IPS-NIHi11 (cell line): ENCODE results near the gene CLIP1.
A peak's percentile ranks its signal among the peaks of the same experiment; 100 is the strongest.

Experiments used
- DNase-seq: peaks from one replicate; pipeline ENCODE4 v3.0.0; 2012; ENCODE audit warnings: mixed read lengths, low spot score

Gene CLIP1

GRCh38 chr12:122355706-122356105, 66.8 kb downstream of the CLIP1 start:
- DNase-seq: no peak

- DNase-seq: no peak
Observed at GRCh38 chr12:122354958-122355641, 67.4 kb downstream of the CLIP1 start.

GRCh38 chr12:122352394-122352793, 70.1 kb downstream of the CLIP1 start:
- no peak for DNase-seq

- DNase-seq: no peak
Observed at GRCh38 chr12:122350141-122350848, 72.2 kb downstream of the CLIP1 start.

- no peak for DNase-seq
Observed at GRCh38 chr12:122349078-122349477, 73.4 kb downstream of the CLIP1 start.

- DNase-seq: no peak
Observed at GRCh38 chr12:122348505-122348904, 74.0 kb downstream of the CLIP1 start.

GRCh38 chr12:122346054-122346453, 76.4 kb downstream of the CLIP1 start:
- no peak for DNase-seq

GRCh38 chr12:122345042-122345441, 77.4 kb downstream of the CLIP1 start:
- DNase-seq: no peak

- peak; percentile 70 for DNase-seq
Observed at GRCh38 chr12:122336015-122336946, 86.2 kb downstream of the CLIP1 start.

- no peak for DNase-seq
Observed at GRCh38 chr12:122333142-122334087, 89.1 kb downstream of the CLIP1 start.

GRCh38 chr12:122327494-122328385, 94.7 kb downstream of the CLIP1 start:
- no peak for DNase-seq

GRCh38 chr12:122327014-122327413, 95.5 kb downstream of the CLIP1 start:
- DNase-seq: no peak

- no peak for DNase-seq
Observed at GRCh38 chr12:122326586-122326985, 95.9 kb downstream of the CLIP1 start.

GRCh38 chr12:122323311-122324019, 99.0 kb downstream of the CLIP1 start:
- DNase-seq: no peak

GRCh38 chr12:122322501-122322900, 100.0 kb downstream of the CLIP1 start:
- DNase-seq: no peak

GRCh38 chr12:122318607-122319605, 103.6 kb downstream of the CLIP1 start:
- DNase-seq: no peak

GRCh38 chr12:122312926-122313325, 109.5 kb downstream of the CLIP1 start:
- no peak for DNase-seq

GRCh38 chr12:122311696-122312095, 110.8 kb downstream of the CLIP1 start:
- DNase-seq: no peak
